BJ (cell line): ENCODE results near the gene PCED1B. TPM values are rescaled to one million over a fixed set of nuclear protein-coding genes. Genes with fewer than 3 reads are reported as not detected.

Source experiments
- CTCF ChIA-PET: fragments of 350-600 bp; formaldehyde crosslinking; extraction: SDS; loops from one replicate; lab custom pipeline; 2021; ENCODE audit warnings: antibody characterized with exemption, inconsistent platforms; lab: Yijun Ruan, JAX
- POLR2A ChIA-PET: fragments of 300-600 bp; sonication (Branson Sonifier 250); formaldehyde crosslinking; extraction: SDS; loops from one replicate; lab custom pipeline; 2021; ENCODE audit warnings: antibody characterized with exemption; lab: Charles Lee
- DNase-seq: peaks from one replicate; pipeline ENCODE4 v3.0.0-alpha.2; 2011; ENCODE audit warnings: low read depth
- H3K27me3 ChIP-seq: 2 replicates; pipeline ENCODE4 v1.6.0; 2011; ENCODE audit warnings: low read length; ENCODE audit not compliant: control insufficient read depth, insufficient read depth
- H3K36me3 ChIP-seq: 2 replicates; pipeline ENCODE4 v1.5.1; 2011; ENCODE audit warnings: low read length; ENCODE audit not compliant: control insufficient read depth, insufficient read depth
- H3K4me3 ChIP-seq: 2 replicates; pipeline ENCODE4 v1.5.1; 2011; ENCODE audit warnings: low read depth, mild to moderate bottlenecking, control low read depth, low read length
- polyA plus RNA-seq: library from polyadenylated mRNA; depleted of rRNA; stranded (reverse); fragments of >200 nt; gene quantifications from 2 replicates; pipeline ENCODE4 v1.2.3, GENCODE V29; 2011
- TF ChIP-seq, protein P1 (sequence below): IDR thresholded peaks from 2 replicates; pipeline ENCODE4 v1.5.1; 2011; ENCODE audit warnings: low read depth, mild to moderate bottlenecking, control low read depth, inconsistent platforms, low read length, moderate library complexity; ENCODE audit not compliant: insufficient read depth

The PCED1B gene
- polyA plus RNA-seq, 1 experiment, result 7.8 TPM

DNA sequence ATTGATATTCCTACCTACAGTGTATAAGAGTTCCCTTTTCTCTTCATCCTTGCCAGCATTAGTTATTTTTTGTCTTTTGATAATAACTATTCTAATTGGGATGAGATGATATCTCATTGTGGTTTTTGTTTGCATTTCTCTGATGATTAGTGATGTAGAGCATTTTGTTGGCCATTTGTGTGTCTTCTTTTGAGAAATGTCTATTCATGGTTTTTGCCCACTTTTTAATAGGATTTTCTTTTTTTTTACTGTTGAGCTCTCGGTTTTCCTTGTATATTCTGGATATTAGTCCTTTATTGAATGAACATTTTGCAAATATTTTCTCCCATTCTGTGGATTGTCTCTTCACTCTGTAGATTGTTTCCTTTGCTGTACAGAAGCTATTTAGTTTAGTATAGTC lies 79.9 kb downstream of the PCED1B start:
- POLR2A ChIA-PET, result no interaction called here
- TF ChIP-seq, protein P1, sequence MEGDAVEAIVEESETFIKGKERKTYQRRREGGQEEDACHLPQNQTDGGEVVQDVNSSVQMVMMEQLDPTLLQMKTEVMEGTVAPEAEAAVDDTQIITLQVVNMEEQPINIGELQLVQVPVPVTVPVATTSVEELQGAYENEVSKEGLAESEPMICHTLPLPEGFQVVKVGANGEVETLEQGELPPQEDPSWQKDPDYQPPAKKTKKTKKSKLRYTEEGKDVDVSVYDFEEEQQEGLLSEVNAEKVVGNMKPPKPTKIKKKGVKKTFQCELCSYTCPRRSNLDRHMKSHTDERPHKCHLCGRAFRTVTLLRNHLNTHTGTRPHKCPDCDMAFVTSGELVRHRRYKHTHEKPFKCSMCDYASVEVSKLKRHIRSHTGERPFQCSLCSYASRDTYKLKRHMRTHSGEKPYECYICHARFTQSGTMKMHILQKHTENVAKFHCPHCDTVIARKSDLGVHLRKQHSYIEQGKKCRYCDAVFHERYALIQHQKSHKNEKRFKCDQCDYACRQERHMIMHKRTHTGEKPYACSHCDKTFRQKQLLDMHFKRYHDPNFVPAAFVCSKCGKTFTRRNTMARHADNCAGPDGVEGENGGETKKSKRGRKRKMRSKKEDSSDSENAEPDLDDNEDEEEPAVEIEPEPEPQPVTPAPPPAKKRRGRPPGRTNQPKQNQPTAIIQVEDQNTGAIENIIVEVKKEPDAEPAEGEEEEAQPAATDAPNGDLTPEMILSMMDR, result no peak
- Histone ChIP-seq H3K27me3 (no peaks in the 10 kb centered on the region), H3K36me3 (no peaks in the 10 kb centered on the region; the same call in 1 of the 2 replicates), H3K4me3 (no peak overlapping the region)
- no peak for DNase-seq
- CTCF ChIA-PET, result interaction anchor here (0.8 kb wide), 1 partner anchor 10 kb away, joined by 3 read pairs; no protein-coding TSS in a partner anchor

DNA sequence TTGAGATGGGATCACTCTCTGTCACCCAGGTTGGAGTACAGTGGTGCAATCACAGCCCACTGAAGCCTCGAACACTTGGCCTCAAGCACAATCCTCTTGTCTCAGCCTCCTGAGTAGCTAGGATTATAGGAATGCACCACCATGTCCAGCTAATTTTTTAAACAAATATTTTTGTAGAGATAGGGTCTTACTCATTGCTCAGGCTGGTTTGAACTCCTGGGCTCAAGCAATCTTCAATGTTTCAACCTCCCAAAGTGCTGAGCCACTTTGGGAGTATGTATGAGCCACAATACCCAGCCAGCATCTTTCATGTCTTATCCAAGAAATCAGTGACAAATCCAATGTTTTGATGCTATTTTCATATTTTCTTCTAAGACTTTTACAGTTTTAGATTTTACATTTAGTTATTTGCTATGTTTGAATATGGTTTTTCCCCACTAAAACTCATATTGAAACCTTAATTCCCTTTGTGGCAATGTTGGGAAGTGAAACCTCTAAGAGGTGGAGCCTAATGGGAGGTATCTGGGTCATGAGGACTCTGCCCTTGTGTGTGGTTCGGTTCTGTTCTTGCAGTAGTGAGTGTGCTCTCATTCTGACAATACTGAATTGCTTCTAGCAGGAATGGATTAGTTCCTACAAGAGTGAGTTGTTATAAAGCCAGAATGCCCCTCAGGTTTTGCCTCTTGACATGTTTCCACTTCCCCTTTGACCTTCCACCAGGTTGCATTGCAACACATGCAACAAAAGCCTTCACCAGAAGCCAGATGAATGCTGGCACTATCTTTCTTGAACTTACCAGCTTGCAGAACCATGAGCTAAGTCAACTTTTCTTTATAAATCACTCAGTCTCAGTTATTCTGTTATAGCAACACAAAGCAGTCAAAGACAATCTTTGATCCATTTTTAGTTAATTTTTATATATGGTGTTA lies 81.2 kb downstream of the PCED1B start:
- CTCF ChIA-PET, result no interaction called here
- H3K27me3 ChIP-seq, result no peaks in the 10 kb centered on the region
- DNase-seq, result no peak
- H3K4me3 ChIP-seq, result no peak overlapping the region
- POLR2A ChIA-PET, result interaction anchor here (0.5 kb wide), 1 partner anchor 116 kb away, joined by 3 read pairs; no protein-coding TSS in a partner anchor
- TF ChIP-seq, protein P1, result no peak
- no peaks in the 10 kb centered on the region for H3K36me3 ChIP-seq

DNA sequence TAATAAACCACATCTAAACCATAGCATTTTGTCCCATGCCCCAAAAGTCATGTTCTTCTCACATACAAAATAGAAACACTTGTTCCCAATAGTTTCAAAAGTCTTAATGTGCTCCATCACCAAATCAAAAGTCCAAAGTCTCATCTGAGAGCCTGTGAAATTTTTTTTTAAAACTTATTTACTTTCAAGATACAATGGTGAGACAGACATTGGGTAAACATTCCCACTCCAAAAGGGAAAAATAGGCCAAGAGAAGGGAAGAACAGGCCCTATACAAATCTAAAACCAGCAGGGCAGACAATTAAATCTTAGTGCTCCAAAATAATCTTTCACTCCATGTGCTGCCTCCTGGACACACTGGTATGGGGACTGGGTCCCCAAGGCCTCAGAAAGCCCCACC lies 84.7 kb downstream of the PCED1B start:
- CTCF ChIA-PET, result interaction anchor here (0.7 to 1.1 kb wide), 3 partner anchors 12 to 29 kb away, joined by 3 read pairs; no protein-coding TSS in a partner anchor
- POLR2A ChIA-PET, result no interaction called here

DNA sequence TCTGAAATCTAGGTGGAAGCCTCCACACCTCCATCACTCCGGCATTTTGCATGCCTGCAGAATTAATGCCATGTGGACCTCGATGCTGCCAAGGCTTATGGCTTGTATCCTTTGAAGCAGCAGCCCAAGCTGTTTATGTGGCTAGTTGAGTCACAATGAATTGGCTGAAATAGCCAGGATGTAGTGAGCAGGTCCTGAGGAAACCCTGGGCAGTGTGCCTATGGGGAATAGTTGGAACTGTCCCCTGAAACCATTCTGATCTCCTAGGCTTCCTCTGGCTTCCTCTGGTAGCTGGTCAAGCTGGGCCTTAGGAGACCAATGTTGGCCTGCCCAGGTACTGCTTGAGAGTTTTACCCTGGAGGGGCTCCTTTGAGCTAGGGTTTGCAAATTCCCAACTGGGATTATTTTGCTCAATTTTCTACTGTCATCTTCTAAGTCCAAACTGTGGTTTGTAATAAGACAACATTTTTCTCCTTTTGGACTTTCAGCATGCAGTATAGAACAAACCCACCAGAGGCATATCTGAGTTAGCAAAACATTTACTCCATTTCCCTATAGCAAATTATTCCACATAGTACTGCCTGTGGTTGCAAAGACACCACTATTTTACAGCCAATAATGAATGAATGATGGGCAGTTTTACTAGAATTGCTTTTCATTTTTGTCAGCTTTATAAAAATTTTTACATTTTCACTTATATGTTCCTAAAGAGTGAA lies 85.5 kb downstream of the PCED1B start:
- no peak for DNase-seq
- Histone ChIP-seq H3K4me3 (no peak overlapping the region), H3K36me3 (no peaks in the 10 kb centered on the region), H3K27me3 (no peaks in the 10 kb centered on the region)
- TF ChIP-seq, protein P1, result no peak
- POLR2A ChIA-PET, result no interaction called here
- CTCF ChIA-PET, result interaction anchor here (0.7 to 1.3 kb wide), 5 partner anchors 11 to 30 kb away, joined by 3 to 4 read pairs (median 3); no protein-coding TSS in a partner anchor

More for the DNA sequence above, 84.7 kb downstream of the PCED1B start:
- TF ChIP-seq, protein P1, result no peak
- Histone ChIP-seq H3K36me3 (no peaks in the 10 kb centered on the region), H3K4me3 (no peak overlapping the region), H3K27me3 (no peaks in the 10 kb centered on the region)
- DNase-seq, result no peak
